OCI-LY7 (cell line): ENCODE data around the gene SIRT4. TPM values are rescaled to one million over a fixed set of nuclear protein-coding genes. Genes with fewer than 3 reads are reported as not detected.

Source experiments
- BruUV-seq: library from RNA; stranded (reverse); fragments of 400-500 nt; replicated peaks from 2 replicates; lab custom pipeline; 2021; lab: Mats Ljungman, UMichigan
- CTCF ChIA-PET: fragments of 300-600 bp; sonication (Branson Sonifier 250); formaldehyde crosslinking; loops from one replicate; lab custom pipeline; 2022; ENCODE audit warnings: antibody characterized with exemption; ENCODE audit not compliant: unreplicated experiment; lab: Charles Lee
- POLR2A ChIA-PET: fragments of 300-600 bp; sonication (Branson Sonifier 250); formaldehyde crosslinking; loops from one replicate; lab custom pipeline; 2022; ENCODE audit warnings: antibody characterized with exemption; lab: Charles Lee
- DNase-seq: peaks from one replicate; pipeline ENCODE4 v3.0.0-alpha.2; 2015; ENCODE audit warnings: low spot score
- H2AFZ ChIP-seq: fragments of 200-600 bp; sonication (generic), shearing (Covaris generic); 2 replicates; pipeline ENCODE4 v1.6.1; 2014; ENCODE audit warnings: mild to moderate bottlenecking, antibody characterized with exemption, low read length, moderate library complexity
- H3K27ac ChIP-seq: fragments of 200-600 bp; sonication (generic); 2 replicates; pipeline ENCODE4 v1.5.1; 2014; ENCODE audit warnings: mixed run types, low read depth, mild to moderate bottlenecking, moderate library complexity, low read length, inconsistent platforms; ENCODE audit not compliant: poor library complexity, severe bottlenecking
- H3K36me3 ChIP-seq: fragments of 200-600 bp; sonication (generic); 2 replicates; pipeline ENCODE4 v1.6.1; 2014; ENCODE audit warnings: mild to moderate bottlenecking, antibody characterized with exemption, low read length, moderate library complexity, mixed read lengths; ENCODE audit not compliant: insufficient read depth
- H3K4me1 ChIP-seq: fragments of 200-600 bp; sonication (generic); 2 replicates; pipeline ENCODE4 v1.5.1; 2014; ENCODE audit warnings: mild to moderate bottlenecking, low read length; ENCODE audit not compliant: insufficient read depth, poor library complexity, severe bottlenecking
- H3K4me2 ChIP-seq: fragments of 200-600 bp; sonication (generic); 2 replicates; pipeline ENCODE4 v1.6.1; 2014; ENCODE audit warnings: mild to moderate bottlenecking, low read length
- H3K4me3 ChIP-seq: fragments of 200-600 bp; sonication (generic); 2 replicates; pipeline ENCODE4 v1.5.1; 2014; ENCODE audit warnings: mild to moderate bottlenecking, low read depth, low read length; ENCODE audit not compliant: poor library complexity, severe bottlenecking
- H3K79me2 ChIP-seq: fragments of 200-600 bp; sonication (generic); 2 replicates; pipeline ENCODE4 v1.6.1; 2016; ENCODE audit warnings: low read depth, mild to moderate bottlenecking, low read length, moderate library complexity, mixed read lengths; ENCODE audit not compliant: insufficient read depth
- H3K9me2 ChIP-seq: fragments of 200-600 bp; sonication (generic); 2 replicates; pipeline ENCODE4 v1.6.1; 2016; ENCODE audit warnings: mild to moderate bottlenecking, low read length, mixed read lengths; ENCODE audit not compliant: insufficient read depth
- H3K9me3 ChIP-seq: fragments of 200-600 bp; sonication (generic); 2 replicates; pipeline ENCODE4 v1.6.1; 2014; ENCODE audit warnings: mild to moderate bottlenecking, mixed run types, low read length, mixed read lengths
- H4K20me1 ChIP-seq: fragments of 200-600 bp; sonication (generic); 2 replicates; pipeline ENCODE4 v1.6.1; 2014; ENCODE audit warnings: mild to moderate bottlenecking, antibody characterized with exemption, low read length, moderate library complexity, mixed read lengths; ENCODE audit not compliant: insufficient read depth
- CTCF ChIP-seq: fragments of 200-600 bp; sonication (generic); conservative IDR thresholded peaks from 2 replicates; pipeline ENCODE4 v1.5.1; 2014; ENCODE audit warnings: mild to moderate bottlenecking, antibody characterized with exemption, low read length, moderate library complexity, mixed read lengths
- EZH2phosphoT487 ChIP-seq: fragments of 200-600 bp; sonication (generic); IDR thresholded peaks from 2 replicates; pipeline ENCODE4 v1.6.1; 2018; ENCODE audit warnings: low read depth, borderline replicate concordance, mild to moderate bottlenecking, mixed run types, antibody characterized with exemption, low read length, moderate library complexity, mixed read lengths
- intact Hi-C: fragments of 100-400 bp; cut with micrococcal nuclease; formaldehyde crosslinking; loops from one replicate; pipeline ENCODE4 v1.10.0; 2022; ENCODE audit not compliant: unreplicated experiment
- total RNA-seq, 2 experiments: library from RNA; depleted of rRNA in 1 of 2; stranded (reverse); fragments of >200 nt in 1 of 2; shearing (Covaris generic) in 1 of 2; gene quantifications; 2 replicates each; pipeline ENCODE4 v1.2.3, GENCODE V29; 2014 to 2022

The SIRT4 gene
- total RNA-seq, 2 experiments from 2014 or later, result 1.4 to 2.1 TPM

DNA sequence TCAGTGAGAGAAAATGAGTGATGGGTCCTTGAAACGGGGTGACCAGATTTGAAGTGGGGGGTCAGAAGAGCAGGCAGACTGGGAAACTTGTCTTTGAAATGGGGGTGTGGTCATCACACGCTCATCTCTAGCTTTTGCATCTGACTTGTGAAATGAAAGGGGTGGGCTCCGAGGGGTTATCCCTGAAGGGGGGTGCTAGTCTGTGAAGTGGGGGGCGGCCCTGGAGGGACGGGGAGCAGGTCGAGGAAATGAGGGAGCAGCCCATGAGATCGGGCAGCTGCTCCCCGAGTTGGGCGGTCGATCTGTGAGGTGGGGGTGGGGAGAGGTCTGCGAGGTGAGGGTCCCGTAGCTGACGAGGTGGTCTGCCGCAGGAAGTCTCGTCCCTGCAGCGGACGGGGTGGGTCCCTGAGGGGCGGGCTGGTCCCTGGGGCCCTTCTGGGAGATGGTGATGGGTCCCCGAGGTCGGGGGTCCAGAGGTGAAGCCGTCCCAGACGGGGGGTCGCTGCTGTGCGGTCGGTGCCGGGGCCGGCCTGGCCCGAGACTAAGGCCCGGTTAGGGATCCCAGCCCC lies 37.1 kb upstream of the SIRT4 start:
- peak overlapping the region; percentile 50; the same call in 1 of the 2 replicates for H2AFZ ChIP-seq
- no peaks in the 10 kb centered on the region for H3K9me3 ChIP-seq
- H3K4me3 ChIP-seq, result peak overlapping the region; percentile 76
- no peak for DNase-seq
- H3K36me3 ChIP-seq, result no peaks in the 10 kb centered on the region
- H3K79me2 ChIP-seq, result no peaks in the 10 kb centered on the region
- no peaks in the 10 kb centered on the region for H3K9me2 ChIP-seq
- TF ChIP-seq CTCF (no peak), EZH2phosphoT487 (no peak)
- H3K4me2 ChIP-seq, result peak overlapping the region; percentile 70
- no peak overlapping the region for H3K27ac ChIP-seq
- peaks cover 6% of the 10 kb centered on the region for H3K4me1 ChIP-seq
- ChIA-PET CTCF (interaction anchor here (0.6 to 7.2 kb wide), 5 partner anchors 26 to 277 kb away, joined by 4 to 68 read pairs (median 4); partner anchors contain the start of gene RNU4-2), POLR2A (interaction anchor here (0.6 to 3.9 kb wide), 6 partner anchors 26 to 796 kb away, joined by 3 to 24 read pairs (median 8); partner anchors contain the start of genes RNU4-1, RNU4-2 and RPLP0)
- no peaks in the 10 kb centered on the region for H4K20me1 ChIP-seq
- BruUV-seq, result no TSS peak
- intact Hi-C loops, result loop anchor here (1.0 to 10.0 kb wide), 2 partner anchors 37 to 180 kb away; no protein-coding TSS in a partner anchor

- TF ChIP-seq CTCF (peak; percentile 82), EZH2phosphoT487 (no peak)
- no TSS peak for BruUV-seq
- Histone ChIP-seq H3K79me2 (no peaks in the 10 kb centered on the region), H3K36me3 (no peaks in the 10 kb centered on the region), H3K4me3 (peak within 1 kb of the TSS; percentile 76), H4K20me1 (no peaks in the 10 kb centered on the region), H3K9me3 (no peaks in the 10 kb centered on the region), H3K27ac (no peak within 1 kb of the TSS), H3K4me2 (peak within 1 kb of the TSS; percentile 70), H3K4me1 (peaks cover 6% of the 10 kb centered on the region), H3K9me2 (no peaks in the 10 kb centered on the region), H2AFZ (peak within 1 kb of the TSS; percentile 50; the same call in 1 of the 2 replicates)
- DNase-seq, result peak; percentile 86
- intact Hi-C loops, result loop anchor here (1.0 to 10.0 kb wide), 2 partner anchors 37 to 181 kb away; no protein-coding TSS in a partner anchor
- ChIA-PET POLR2A (interaction anchor here (0.6 to 3.9 kb wide), 6 partner anchors 26 to 795 kb away, joined by 3 to 24 read pairs (median 8); partner anchors contain the start of genes RNU4-1, RNU4-2 and RPLP0), CTCF (interaction anchor here (0.6 to 7.2 kb wide), 4 partner anchors 26 to 143 kb away, joined by 4 to 68 read pairs (median 4); partner anchors contain the start of gene RNU4-2)
Measured at GRCh38 chr12:120265473-120266179, 36.5 kb upstream of the SIRT4 start, which contains the start of gene PXN. Gene PXN, minus strand, starts transcription at chr12:120265730. Its CDS starts 101 bp downstream, at chr12:120265629.
